SKM-1 (cell line): Measurements from ENCODE around the gene DCAF6.

ENCODE experiments used
- DNase-seq: peaks from one replicate; lab custom pipeline; 2025; ENCODE audit not compliant: unreplicated experiment; lab: John Stamatoyannopoulos, UW

DCAF6 gene

DNA sequence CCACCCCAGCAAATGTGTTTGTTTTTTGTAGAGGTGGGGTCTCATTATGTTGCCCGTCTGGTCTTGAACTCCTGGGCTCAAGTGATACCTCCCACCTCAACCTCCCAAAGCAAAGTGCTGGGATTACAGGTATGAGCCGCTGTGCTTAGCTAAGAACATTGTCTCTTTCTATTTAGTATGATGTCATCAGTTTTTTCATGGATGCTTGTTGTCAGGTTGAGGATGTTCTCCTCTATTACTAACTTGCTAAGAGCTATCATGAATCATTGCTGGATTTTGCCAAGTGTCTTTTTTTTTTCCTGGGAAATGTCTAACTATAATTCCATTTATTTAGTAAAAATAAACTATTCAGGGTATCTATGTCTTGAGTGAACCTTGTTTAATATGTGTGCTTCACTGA lies 19.4 kb downstream of the DCAF6 start:
- DNase-seq: no peak

- DNase-seq: no peak
These were observed 21.2 kb downstream of the DCAF6 start for GRCh38 chr1:167957710-167958109.

- no peak for DNase-seq
These were observed 28.2 kb downstream of the DCAF6 start for GRCh38 chr1:167964646-167965045.

DNA sequence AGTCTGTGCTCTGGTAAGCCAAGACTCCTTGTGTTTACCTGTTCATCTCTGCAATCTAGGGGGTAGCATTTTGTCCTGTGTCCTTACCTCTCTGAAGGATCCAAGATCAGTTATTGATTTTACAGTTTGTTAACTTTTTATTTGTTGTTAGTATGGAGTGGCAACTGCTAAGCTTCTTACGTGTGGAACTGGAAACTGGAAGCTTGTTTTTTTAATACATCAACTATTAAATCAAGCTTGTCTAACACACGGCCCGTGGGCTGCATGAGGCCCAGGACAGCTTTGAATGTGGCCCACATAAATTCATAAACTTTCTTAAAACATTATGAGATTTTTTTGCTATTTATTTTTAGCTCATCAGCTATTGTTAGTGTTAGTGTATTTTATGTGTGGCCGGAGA lies 29.6 kb downstream of the DCAF6 start:
- DNase-seq: no peak

- no peak for DNase-seq
These were observed 32.1 kb downstream of the DCAF6 start for GRCh38 chr1:167968569-167968968.

DNA sequence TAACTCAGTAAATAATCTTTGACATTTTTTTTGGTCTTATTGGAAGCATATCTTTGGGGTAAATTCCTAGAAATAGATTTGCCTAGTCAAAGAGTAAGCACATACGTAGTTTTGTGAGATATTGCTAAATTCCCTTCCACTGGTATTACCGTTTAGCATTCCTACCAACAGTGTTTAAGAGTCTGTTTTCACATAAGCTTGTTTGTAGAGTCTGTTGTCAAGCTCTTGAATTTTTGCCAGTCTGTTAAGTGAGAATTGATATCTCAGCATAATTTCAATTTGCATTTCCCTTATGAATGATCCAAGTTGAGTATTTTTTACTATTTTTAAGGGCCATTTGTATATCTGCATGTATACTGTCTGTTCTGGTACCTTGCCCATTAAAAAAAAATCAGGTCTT lies 37.3 kb downstream of the DCAF6 start:
- DNase-seq: no peak

DNA sequence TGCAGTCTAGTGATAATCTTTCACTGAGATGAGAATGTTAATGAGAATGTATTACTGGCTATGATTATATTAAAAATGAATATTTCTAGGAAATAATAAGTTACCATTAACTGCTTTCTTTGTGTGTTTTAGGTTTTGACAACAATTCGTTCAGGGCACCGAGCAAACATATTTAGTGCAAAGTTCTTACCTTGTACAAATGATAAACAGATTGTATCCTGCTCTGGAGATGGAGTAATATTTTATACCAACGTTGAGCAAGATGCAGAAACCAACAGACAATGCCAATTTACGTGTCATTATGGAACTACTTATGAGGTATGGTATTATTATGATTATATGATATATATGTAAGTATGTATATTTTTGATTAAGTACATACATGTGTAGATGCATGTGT lies 38.2 kb downstream of the DCAF6 start:
- DNase-seq: no peak

DNA sequence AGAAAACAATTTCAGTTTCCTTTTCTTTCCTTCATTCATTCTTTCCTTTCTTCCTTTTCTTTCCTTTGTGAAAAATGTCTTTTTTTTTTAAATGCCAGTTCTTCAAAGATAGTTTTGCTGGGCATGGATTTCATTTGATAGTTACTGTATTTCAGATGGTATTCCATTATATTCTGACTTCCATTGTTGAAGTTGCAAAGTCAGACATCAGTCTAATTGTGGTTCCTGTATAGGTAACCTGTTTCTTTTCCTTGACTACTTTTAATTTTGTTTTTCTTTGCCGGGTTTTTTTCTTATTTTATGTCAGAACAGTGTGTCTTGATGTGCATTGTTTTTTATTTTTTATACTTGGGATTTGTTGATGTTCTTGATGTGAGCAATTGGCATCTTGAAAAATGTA lies 40.8 kb downstream of the DCAF6 start:
- DNase-seq: no peak

DNA sequence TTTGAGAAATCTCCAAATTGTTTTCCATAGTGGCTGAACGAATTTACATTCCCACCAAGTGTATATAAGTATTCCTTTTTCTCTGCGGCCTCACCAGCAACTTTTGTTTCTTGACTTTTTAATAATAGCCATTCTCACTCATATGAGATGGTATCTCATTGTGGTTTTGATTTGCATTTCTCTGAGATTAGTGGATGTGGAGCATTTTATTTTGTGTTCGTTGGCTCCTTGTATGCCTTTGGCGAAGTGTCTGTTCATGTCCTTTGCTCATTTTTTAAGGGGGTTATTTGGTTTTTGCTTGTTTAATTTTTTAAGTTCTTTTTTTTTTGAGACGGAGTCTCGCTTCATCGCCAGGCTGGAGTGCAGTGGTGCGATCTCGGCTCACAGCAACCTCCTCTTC lies 45.5 kb downstream of the DCAF6 start:
- DNase-seq: no peak

DNA sequence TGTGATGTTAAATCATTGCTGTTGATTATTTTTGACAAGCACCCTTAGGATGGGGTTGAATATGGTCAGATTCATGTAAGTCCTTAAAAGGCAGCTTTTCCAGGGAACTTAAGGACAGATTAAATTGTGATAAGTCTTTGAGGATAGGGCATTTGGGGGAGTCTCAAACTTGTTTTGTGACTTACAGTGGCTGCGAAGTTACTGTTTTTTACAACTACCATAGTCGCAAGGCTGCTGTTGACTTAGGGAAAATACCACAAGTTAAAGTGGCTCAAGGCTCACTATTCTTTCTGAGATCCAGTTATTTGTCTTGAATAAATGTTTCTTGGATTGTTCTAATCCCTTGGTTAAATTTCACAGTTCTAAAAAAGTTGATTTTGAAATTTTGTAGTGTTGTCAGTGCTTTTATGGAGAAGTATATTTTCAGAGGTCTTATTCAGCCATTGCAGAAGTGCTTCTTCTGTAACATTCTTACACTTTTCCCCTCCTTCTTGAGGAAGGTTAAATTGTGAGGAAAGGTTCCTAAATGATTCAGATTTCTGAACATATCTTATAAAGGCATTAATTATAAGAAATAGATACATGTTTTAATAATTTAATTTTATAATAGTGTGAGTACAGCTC lies 47.4 kb downstream of the DCAF6 start:
- DNase-seq: no peak

GRCh38 chr1:167984886-167985489 lies 48.5 kb downstream of the DCAF6 start:
- DNase-seq: no peak

DNA sequence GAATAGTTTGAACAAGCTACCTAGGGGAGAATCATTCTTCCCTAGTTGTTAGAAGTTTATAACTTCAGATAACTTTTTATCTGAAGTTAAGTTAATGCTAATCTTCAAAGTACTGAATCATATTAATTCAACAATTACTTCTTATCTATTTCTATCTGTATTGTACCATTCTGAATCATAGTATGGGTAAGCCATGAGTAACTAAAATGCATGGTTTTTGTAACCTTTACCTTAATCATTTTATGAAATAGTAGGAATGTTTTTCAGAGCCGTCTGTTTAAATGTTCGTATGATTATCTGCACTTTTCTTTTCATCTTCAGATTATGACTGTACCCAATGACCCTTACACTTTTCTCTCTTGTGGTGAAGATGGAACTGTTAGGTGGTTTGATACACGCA lies 50.7 kb downstream of the DCAF6 start:
- DNase-seq: no peak

DNA sequence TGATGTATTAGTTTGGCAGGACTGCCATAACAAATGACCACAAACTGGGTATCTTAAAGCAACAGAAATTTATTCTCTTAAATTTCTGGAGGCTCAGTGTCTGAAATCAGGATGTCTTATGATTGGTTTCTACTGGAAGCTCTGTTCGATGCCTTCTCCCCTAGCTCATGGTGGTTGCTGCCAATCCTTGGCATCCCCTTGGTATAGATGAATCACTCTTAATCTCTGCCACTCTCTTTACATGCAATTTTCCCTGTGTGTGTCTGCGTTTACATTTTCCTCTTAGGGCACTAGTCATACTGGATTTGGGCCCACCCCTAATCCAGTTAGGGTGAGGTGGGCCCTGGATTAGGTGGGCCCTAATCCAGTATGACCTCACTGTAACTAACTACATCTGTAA lies 55.1 kb downstream of the DCAF6 start:
- no peak for DNase-seq

GRCh38 chr1:167993720-167994119 lies 57.2 kb downstream of the DCAF6 start:
- no peak for DNase-seq

DNA sequence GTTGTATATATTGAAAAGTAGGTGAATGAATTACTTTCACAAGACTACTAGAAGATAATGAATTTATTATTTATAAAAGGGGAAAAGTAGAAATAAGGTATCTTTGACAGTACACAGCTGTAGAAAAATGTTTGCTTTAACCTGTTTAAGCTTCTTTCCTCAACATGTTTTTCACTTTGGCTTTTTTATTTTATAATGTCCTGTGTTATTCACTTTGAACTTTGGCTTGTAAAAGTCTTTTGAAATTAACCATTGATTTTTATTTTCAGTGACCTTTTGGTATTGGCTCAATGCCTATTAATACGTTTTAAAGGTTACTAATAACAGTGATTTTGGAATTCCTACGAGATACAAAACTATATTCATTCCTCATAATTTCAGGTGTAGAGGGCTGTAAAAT lies 58.1 kb downstream of the DCAF6 start:
- no peak for DNase-seq

GRCh38 chr1:167995038-167995437 lies 58.6 kb downstream of the DCAF6 start:
- no peak for DNase-seq

GRCh38 chr1:167996266-167996665 lies 59.8 kb downstream of the DCAF6 start:
- DNase-seq: no peak

DNA sequence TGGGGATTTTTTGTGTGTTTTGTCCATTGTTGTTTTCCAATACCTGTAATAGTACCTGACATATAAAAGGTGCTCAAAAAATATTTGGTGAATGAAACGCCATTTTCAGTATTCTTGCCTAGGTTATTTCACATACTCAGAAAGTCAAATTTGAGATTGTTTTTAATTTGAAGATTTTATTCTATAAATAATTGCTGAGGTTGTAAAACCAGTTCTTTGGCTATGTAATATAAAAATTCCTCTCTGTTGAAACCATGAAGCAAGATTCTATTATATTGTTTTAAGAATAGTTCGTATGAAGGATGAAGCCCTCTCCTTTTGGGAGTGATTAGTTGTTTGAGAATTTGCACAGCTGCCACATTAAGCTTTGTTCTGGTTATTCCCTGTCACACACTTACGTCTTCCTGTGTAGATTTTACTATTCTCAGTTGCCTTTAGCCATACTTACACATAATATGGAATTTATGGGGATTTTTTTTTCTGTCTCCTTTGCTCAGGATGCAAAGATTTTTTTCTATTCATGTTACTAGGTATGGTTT lies 60.6 kb downstream of the DCAF6 start:
- no peak for DNase-seq

DNA sequence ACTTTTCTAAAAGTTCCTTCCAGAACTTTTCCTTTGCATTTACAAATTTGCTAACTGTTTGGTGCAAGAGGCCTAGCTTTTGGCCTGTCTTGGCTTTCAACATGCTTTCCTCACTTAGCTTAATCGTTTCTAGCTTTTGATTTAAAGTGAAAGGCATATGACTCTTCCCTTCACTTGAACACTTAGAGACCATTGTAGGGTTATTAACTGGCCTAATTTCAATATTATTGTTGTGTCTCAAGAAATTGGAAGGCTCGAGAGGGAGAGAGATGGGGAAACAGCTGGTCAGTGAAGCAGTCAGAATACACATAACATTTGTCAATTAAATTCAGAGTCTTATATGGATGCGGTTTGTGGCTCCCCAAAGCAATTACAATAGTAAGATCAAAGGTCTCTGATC lies 63.4 kb downstream of the DCAF6 start:
- no peak for DNase-seq

- no peak for DNase-seq
These were observed 64.2 kb downstream of the DCAF6 start for GRCh38 chr1:168000656-168001055.

GRCh38 chr1:168001213-168001612 lies 64.7 kb downstream of the DCAF6 start:
- no peak for DNase-seq

DNA sequence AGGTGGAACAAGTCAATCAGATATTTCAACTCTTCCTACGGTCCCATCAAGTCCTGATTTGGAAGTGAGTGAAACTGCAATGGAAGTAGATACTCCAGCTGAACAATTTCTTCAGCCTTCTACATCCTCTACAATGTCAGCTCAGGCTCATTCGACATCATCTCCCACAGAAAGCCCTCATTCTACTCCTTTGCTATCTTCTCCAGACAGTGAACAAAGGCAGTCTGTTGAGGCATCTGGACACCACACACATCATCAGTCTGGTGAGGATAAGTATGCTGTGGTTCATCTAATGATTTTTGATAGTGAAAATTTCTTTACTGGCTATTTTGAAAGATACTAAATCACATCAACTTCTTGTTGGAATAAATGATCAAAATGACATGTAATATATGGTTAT lies 68.0 kb downstream of the DCAF6 start:
- DNase-seq: no peak

DNA sequence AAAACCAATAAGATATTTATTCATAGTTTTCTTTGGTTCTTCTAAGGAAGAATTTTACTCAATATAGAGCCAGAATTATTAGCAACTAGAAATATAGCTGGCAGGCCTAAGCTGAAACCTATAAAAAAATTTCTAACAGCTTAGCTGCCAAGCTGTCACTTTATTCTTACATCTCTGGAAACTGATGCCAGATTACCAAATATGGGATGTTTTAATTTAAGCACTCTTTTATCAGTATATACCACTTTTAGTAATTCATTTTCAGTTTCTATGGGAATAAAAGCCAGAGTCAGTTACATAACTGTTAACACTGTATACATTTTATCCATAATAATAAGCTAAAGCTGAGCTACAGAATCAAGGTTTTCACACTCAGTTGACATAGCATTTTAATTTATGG lies 69.0 kb downstream of the DCAF6 start:
- no peak for DNase-seq
